ENCODE results near the gene GPRC5A. TPM values are rescaled to one million over a fixed set of nuclear protein-coding genes. Genes with fewer than 3 reads are reported as not detected.

GPRC5A gene
- total and polyA plus RNA-seq, 2 experiments from 2014 or later, result 0.16 to 0.38 TPM

DNA sequence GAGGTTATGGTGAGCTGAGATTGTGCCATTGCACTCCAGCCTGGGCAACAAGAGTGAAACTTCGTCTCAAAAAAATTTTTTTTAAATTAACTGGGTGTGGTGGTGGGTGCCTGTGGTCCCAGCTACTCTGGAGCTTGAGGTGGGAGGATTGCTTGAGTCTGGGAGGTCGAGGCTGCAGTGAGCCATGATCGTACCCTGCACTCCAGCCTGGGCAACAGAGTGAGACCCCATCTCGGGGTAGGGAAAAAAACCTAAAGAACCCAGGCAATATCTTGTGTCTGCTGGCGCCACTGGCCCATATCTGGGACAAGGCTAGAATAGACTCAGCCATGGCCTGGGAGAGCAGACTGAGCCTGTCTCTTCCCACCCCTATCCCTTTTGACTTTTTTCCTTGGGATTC lies 9.1 kb upstream of the GPRC5A start (continued):
- no peak for TF ChIP-seq NANOG (IDR thresholded peaks at IDR 0.05; ENCODE audit: borderline replicate concordance)

- no peaks in the 10 kb centered on the region for H3K9me2 ChIP-seq (ENCODE audit: insufficient read depth)
- TF ChIP-seq CTCF (conservative IDR thresholded peaks at IDR 0.05; ENCODE audit: low read depth in 2 of 2) (no peak), ETS1 (IDR thresholded peaks at IDR 0.05) (no peak), CREB1 (CRISPR knock-in tag; IDR thresholded peaks at IDR 0.05; ENCODE audit: low read depth) (no peak), JUNB (IDR thresholded peaks at IDR 0.05; ENCODE audit: unreplicated experiment) (no peak), EZH2phosphoT487 (IDR thresholded peaks at IDR 0.05; ENCODE audit: unreplicated experiment) (no peak), ZNF331 (CRISPR knock-in tag; IDR thresholded peaks at IDR 0.05; ENCODE audit: low read depth) (no peak), REST (IDR thresholded peaks at IDR 0.05; ENCODE audit: unreplicated experiment) (no peak), ZNF114 (CRISPR knock-in tag; IDR thresholded peaks at IDR 0.05) (no peak), EZH2 (IDR thresholded peaks at IDR 0.05; ENCODE audit: low read depth, unreplicated experiment) (no peak), POLR2AphosphoS5 (IDR thresholded peaks at IDR 0.05; ENCODE audit: low read depth) (no peak), STAT1 (IDR thresholded peaks at IDR 0.05; ENCODE audit: unreplicated experiment) (no peak)
- TF ChIP-seq, protein P1, sequence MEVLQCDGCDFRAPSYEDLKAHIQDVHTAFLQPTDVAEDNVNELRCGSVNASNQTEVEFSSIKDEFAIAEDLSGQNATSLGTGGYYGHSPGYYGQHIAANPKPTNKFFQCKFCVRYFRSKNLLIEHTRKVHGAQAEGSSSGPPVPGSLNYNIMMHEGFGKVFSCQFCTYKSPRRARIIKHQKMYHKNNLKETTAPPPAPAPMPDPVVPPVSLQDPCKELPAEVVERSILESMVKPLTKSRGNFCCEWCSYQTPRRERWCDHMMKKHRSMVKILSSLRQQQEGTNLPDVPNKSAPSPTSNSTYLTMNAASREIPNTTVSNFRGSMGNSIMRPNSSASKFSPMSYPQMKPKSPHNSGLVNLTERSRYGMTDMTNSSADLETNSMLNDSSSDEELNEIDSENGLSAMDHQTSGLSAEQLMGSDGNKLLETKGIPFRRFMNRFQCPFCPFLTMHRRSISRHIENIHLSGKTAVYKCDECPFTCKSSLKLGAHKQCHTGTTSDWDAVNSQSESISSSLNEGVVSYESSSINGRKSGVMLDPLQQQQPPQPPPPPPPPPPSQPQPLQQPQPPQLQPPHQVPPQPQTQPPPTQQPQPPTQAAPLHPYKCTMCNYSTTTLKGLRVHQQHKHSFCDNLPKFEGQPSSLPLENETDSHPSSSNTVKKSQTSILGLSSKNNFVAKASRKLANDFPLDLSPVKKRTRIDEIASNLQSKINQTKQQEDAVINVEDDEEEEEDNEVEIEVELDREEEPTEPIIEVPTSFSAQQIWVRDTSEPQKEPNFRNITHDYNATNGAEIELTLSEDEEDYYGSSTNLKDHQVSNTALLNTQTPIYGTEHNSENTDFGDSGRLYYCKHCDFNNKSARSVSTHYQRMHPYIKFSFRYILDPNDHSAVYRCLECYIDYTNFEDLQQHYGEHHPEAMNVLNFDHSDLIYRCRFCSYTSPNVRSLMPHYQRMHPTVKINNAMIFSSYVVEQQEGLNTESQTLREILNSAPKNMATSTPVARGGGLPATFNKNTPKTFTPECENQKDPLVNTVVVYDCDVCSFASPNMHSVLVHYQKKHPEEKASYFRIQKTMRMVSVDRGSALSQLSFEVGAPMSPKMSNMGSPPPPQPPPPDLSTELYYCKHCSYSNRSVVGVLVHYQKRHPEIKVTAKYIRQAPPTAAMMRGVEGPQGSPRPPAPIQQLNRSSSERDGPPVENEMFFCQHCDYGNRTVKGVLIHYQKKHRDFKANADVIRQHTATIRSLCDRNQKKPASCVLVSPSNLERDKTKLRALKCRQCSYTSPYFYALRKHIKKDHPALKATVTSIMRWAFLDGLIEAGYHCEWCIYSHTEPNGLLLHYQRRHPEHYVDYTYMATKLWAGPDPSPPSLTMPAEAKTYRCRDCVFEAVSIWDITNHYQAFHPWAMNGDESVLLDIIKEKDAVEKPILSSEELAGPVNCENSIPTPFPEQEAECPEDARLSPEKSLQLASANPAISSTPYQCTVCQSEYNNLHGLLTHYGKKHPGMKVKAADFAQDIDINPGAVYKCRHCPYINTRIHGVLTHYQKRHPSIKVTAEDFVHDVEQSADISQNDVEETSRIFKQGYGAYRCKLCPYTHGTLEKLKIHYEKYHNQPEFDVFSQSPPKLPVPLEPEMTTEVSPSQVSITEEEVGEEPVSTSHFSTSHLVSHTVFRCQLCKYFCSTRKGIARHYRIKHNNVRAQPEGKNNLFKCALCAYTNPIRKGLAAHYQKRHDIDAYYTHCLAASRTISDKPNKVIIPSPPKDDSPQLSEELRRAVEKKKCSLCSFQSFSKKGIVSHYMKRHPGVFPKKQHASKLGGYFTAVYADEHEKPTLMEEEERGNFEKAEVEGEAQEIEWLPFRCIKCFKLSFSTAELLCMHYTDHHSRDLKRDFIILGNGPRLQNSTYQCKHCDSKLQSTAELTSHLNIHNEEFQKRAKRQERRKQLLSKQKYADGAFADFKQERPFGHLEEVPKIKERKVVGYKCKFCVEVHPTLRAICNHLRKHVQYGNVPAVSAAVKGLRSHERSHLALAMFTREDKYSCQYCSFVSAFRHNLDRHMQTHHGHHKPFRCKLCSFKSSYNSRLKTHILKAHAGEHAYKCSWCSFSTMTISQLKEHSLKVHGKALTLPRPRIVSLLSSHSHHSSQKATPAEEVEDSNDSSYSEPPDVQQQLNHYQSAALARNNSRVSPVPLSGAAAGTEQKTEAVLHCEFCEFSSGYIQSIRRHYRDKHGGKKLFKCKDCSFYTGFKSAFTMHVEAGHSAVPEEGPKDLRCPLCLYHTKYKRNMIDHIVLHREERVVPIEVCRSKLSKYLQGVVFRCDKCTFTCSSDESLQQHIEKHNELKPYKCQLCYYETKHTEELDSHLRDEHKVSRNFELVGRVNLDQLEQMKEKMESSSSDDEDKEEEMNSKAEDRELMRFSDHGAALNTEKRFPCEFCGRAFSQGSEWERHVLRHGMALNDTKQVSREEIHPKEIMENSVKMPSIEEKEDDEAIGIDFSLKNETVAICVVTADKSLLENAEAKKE (CRISPR knock-in tag; IDR thresholded peaks at IDR 0.05), result no peak
- peaks cover 26% of the 10 kb centered on the region for H3K27me3 Mint-ChIP-seq (ENCODE audit: insufficient read depth, low read depth, poor library complexity)
- DNase-seq (ENCODE audit: low spot score) (no peak), ATAC-seq (no peak)
- no peak overlapping the region for H2AFZ ChIP-seq
- H3K4me3 ChIP-seq, result no peak overlapping the region
- H3K27ac Mint-ChIP-seq, result no peak overlapping the region
- no peak overlapping the region for H3K4me2 ChIP-seq
- H3K27ac ChIP-seq (ENCODE audit: low read depth), result no peak overlapping the region
- peaks cover 6% of the 10 kb centered on the region; the same call in 1 of the 2 replicates for H3K4me1 ChIP-seq (ENCODE audit: insufficient read depth)
- H3K36me3 Mint-ChIP-seq (ENCODE audit: low read depth), result no peaks in the 10 kb centered on the region
- no peaks in the 10 kb centered on the region for H3K9me3 Mint-ChIP-seq
- H3K36me3 ChIP-seq (ENCODE audit: insufficient read depth), result no peaks in the 10 kb centered on the region
- peaks cover 13% of the 10 kb centered on the region for H3K4me1 Mint-ChIP-seq
- H4K20me1 ChIP-seq (replicated peaks; ENCODE audit: insufficient read depth), result no peaks in the 10 kb centered on the region
- no peak overlapping the region for H3K4me3 Mint-ChIP-seq
- H3K79me2 ChIP-seq (replicated peaks; ENCODE audit: insufficient read depth), result no peaks in the 10 kb centered on the region
- peaks cover 20% of the 10 kb centered on the region for H3K27me3 ChIP-seq (ENCODE audit: insufficient read depth)
- no peaks in the 10 kb centered on the region for H3F3A ChIP-seq (replicated peaks; ENCODE audit: low read depth)
Measured at GRCh38 chr12:12883369-12884001, 7.9 kb upstream of the GPRC5A start.

Measured in GM23338 (cell line).